Measurements from ENCODE around the gene CNTNAP2.

DNA sequence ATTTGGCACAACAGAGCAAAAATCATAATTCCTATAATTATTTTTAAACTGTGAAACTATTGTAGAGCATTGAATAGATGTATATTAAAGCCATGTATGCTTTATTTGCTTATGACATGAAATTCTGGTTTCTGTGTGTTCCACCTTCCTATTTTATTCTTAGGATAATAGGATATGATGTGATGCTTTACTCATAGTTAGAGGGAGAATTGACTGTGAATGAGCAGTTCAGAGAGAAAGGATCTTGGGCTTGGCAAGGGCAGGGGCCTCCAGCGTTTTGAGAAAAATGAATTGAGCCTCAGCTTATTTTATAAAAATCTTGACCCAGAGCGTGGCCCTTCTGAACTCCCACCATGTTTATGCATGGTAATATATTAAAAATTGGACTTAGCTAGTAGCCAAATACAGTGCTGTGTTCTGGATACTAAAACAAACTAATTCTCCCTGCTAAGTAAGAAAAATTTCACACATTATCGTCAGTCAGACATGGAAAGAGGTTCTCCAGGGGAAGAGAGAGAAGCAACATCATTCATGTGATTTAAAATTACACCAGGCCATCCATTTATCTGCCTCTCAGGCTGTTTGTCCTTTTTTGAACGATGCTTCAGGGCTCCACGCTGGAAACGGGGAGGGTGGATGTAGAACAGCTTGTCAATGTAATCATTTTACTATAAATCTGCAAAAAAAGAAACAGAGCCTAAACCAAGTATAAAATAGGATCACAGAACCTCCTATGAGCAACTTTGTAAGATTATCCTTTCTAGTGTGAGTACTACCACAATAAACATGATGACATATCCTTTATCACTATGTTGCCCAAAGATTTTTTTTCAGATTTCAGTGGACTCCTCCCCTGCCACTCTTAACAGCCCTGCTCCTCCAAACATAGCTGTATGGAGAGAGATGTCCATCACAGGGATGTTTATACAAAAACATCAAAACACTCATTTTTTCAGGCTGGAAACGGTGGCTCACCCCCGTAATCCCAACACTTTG, 2215.9 kb downstream of the CNTNAP2 start:
- TF ChIP-seq, protein P1, sequence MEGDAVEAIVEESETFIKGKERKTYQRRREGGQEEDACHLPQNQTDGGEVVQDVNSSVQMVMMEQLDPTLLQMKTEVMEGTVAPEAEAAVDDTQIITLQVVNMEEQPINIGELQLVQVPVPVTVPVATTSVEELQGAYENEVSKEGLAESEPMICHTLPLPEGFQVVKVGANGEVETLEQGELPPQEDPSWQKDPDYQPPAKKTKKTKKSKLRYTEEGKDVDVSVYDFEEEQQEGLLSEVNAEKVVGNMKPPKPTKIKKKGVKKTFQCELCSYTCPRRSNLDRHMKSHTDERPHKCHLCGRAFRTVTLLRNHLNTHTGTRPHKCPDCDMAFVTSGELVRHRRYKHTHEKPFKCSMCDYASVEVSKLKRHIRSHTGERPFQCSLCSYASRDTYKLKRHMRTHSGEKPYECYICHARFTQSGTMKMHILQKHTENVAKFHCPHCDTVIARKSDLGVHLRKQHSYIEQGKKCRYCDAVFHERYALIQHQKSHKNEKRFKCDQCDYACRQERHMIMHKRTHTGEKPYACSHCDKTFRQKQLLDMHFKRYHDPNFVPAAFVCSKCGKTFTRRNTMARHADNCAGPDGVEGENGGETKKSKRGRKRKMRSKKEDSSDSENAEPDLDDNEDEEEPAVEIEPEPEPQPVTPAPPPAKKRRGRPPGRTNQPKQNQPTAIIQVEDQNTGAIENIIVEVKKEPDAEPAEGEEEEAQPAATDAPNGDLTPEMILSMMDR (IDR thresholded peaks at IDR 0.05; ENCODE audit: borderline replicate concordance, extremely low read depth, low read length, poor library complexity, severe bottlenecking), result no peak
- no peak for TF ChIP-seq EZH2 (IDR thresholded peaks at IDR 0.05; ENCODE audit: borderline replicate concordance, low read depth, low read length, severe bottlenecking)
